ENCODE data around the gene P2RY1.

DNA sequence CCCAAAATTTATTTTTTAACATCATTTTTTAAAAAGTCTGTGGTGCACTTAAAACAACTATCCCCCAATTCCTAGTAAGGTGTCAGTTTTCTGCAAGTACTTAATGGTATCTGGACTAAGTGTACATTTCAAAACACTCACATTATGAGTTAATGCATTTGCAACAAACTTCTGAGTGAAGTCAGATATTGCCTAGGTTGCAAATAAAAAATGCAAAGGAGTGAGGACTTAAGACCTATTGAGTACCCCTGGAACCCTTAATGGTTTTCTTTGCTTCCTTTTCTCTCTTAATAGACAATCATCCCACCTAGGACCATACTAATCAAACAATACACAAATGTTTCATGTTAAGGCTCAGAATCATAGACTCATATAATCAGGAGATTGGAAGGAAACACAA is 1.8 kb upstream of the P2RY1 start:
- no peak for TF ChIP-seq GATA2 (IDR thresholded peaks at IDR 0.05; ENCODE audit: low read depth, low read length)
- TF ChIP-seq GATA3 (IDR thresholded peaks at IDR 0.05; ENCODE audit: low read depth, low read length) = no peak
